HG02981 (cell line): ENCODE data around the gene LPAR2.
"Not testable (repeated sequence)": the region's sequence is repeated elsewhere in the genome, so short reads cannot be mapped to it uniquely, and the experiment has no call there.

Source experiments
- ATAC-seq: cut with Tn5 transposase; IDR thresholded peaks from one replicate; pipeline ENCODE4 v1.9.1; 2021; ENCODE audit warnings: mild to moderate bottlenecking, moderate library complexity; ENCODE audit not compliant: unreplicated experiment

LPAR2 gene

GRCh38 chr19:19602136-19602712, 25.8 kb downstream of the LPAR2 start:
- no peak for ATAC-seq

- no peak for ATAC-seq
These were observed 27.2 kb downstream of the LPAR2 start for GRCh38 chr19:19600793-19601330.

GRCh38 chr19:19598728-19599451, 29.1 kb downstream of the LPAR2 start:
- ATAC-seq = not testable (repeated sequence)

GRCh38 chr19:19597809-19598306, 30.2 kb downstream of the LPAR2 start:
- peak; percentile 62 for ATAC-seq

- ATAC-seq = no peak
These were observed 32.8 kb downstream of the LPAR2 start for GRCh38 chr19:19595171-19595701.

GRCh38 chr19:19594381-19594780, 33.6 kb downstream of the LPAR2 start:
- ATAC-seq = no peak

GRCh38 chr19:19592690-19593089, 35.3 kb downstream of the LPAR2 start:
- ATAC-seq = no peak

- ATAC-seq = no peak
These were observed 36.7 kb downstream of the LPAR2 start for GRCh38 chr19:19591133-19591825.

- no peak for ATAC-seq
These were observed 39.5 kb downstream of the LPAR2 start for GRCh38 chr19:19588546-19588945.

GRCh38 chr19:19587771-19588170, 40.2 kb downstream of the LPAR2 start:
- ATAC-seq = no peak

GRCh38 chr19:19584356-19584755, 43.7 kb downstream of the LPAR2 start:
- no peak for ATAC-seq

GRCh38 chr19:19582471-19582870, 45.5 kb downstream of the LPAR2 start:
- no peak for ATAC-seq

GRCh38 chr19:19581391-19581790, 46.6 kb downstream of the LPAR2 start:
- ATAC-seq = no peak

- no peak for ATAC-seq
These were observed 47.6 kb downstream of the LPAR2 start for GRCh38 chr19:19580418-19580817.

- no peak for ATAC-seq
These were observed 48.3 kb downstream of the LPAR2 start for GRCh38 chr19:19579533-19580361.

- ATAC-seq = no peak
These were observed 49.8 kb downstream of the LPAR2 start for GRCh38 chr19:19578252-19578651.

GRCh38 chr19:19575411-19575810, 52.6 kb downstream of the LPAR2 start:
- no peak for ATAC-seq
